SH-SY5Y (cell line): Measurements from ENCODE around the gene KIF26B.

Source experiments
- GATA2 ChIP-seq: IDR thresholded peaks from 2 replicates; pipeline ENCODE4 v1.6.1; 2011; ENCODE audit warnings: mild to moderate bottlenecking, low read depth, low read length
- GATA3 ChIP-seq: IDR thresholded peaks from 2 replicates; pipeline ENCODE4 v1.6.1; 2011; ENCODE audit warnings: low read depth, mild to moderate bottlenecking, low read length, moderate library complexity

DNA sequence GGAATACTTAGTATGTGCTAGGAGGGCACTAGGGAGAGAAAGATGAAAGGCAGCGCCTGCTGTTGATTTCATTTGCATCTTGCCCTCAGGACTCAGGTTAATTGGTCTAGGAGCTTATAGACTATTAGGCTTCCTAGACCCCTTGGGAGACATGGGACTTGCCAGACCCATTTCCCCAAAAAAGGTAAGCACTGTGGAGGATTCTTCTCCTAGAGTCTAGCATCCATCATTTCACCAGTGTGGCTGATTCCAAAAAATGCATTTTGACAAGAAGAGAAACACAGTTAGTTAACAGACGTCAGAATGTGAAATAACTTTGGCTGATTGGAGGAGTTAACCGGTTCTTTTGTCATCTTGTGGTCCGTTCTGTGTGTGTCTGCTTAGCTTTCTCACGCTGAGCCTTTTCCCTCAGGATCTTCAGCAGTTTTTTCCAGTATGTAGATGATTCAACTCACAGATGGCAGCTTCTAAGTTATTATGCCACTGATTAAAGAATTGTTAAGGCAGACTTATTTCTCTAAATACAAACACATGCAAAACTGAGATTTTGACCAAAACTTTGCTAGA is 108.8 kb downstream of the KIF26B start:
- TF ChIP-seq GATA3 (no peak), GATA2 (no peak)
